Right lobe of liver (tissue), 6 donors: ENCODE data around the gene BTBD16. TPM values are rescaled to one million over a fixed set of nuclear protein-coding genes. Genes with fewer than 3 reads are reported as not detected.

Experiments used
- ATAC-seq, 4 donors: fragments of 200-7000 bp; cut with Tn5 transposase; one replicate each; pipeline ENCODE4 v1.9.1; 2020; ENCODE audit warnings: mild to moderate bottlenecking in 4 of 4, moderate library complexity in 4 of 4
- DNase-seq, 3 donors: peaks; one replicate each; pipeline ENCODE4 v3.0.0-alpha.2; 2020
- H3K27ac ChIP-seq, 3 donors: fragments of 200-600 bp; one replicate each; pipeline ENCODE4 v1.8.0; 2022
- H3K27me3 ChIP-seq, 2 donors: fragments of 200-600 bp; one replicate each; pipeline ENCODE4 v1.8.0; 2022
- H3K36me3 ChIP-seq, 4 donors: fragments of 200-600 bp; sonication (generic) in 1 of 4; one replicate each; pipeline versions ENCODE4 v1.5.1 to v1.8.0; 2017 to 2022; ENCODE audit warnings: control low read depth in 1 of 4
- H3K4me1 ChIP-seq, 4 donors: fragments of 200-600 bp; sonication (generic) in 1 of 4; one replicate each; pipeline versions ENCODE4 v1.5.1 to v1.8.0; 2017 to 2022; ENCODE audit warnings: control low read depth in 1 of 4
- H3K4me3 ChIP-seq, 3 donors: fragments of 200-600 bp; one replicate each; pipeline ENCODE4 v1.8.0; 2022
- H3K9me3 ChIP-seq, 4 donors: fragments of 200-600 bp; sonication (generic) in 1 of 4; one replicate each; pipeline versions ENCODE4 v1.5.1 to v1.8.0; 2017 to 2022; ENCODE audit warnings: control low read depth in 1 of 4
- POLR2A ChIP-seq: fragments of 450-650 bp; IDR thresholded peaks from one replicate; pipeline ENCODE4 v1.6.1; 2017; ENCODE audit warnings: antibody characterized with exemption, mild to moderate bottlenecking
- WGBS: methylation state at CpG from one replicate; pipeline ENCODE4 v1.1.6; 2018; ENCODE audit warnings: low coverage, low lambda C conversion rate; ENCODE audit not compliant: insufficient coverage; ENCODE audit errors: missing lambda C conversion rate; 5-methylcytosine and 5-hydroxymethylcytosine counted together
- intact Hi-C, 2 donors: fragments of 100-400 bp; cut with DNase I; formaldehyde crosslinking; loops; one replicate each; pipeline versions ENCODE4 v1.11.2 to v1.14.1; 2022
- total RNA-seq, 6 experiments: library from RNA; depleted of rRNA in 2 of 6; stranded (reverse); fragments of >200 nt in 2 of 6; fragmentation: NEBNext Ultra II Directional in 3 of 6; extraction: Animal tissue kit (Norgen Biotek cat#: 25700) in 3 of 6; gene quantifications; one replicate each; pipeline versions ENCODE4 v1.1.0 to v1.2.4, GENCODE V29; 2016 to 2023
- TF ChIP-seq, protein P1 (sequence below), 4 donors: fragments of 200-600 bp in 3 of 4; fragments of 450-650 bp in 1 of 4; IDR thresholded peaks; one replicate each; pipeline versions ENCODE4 v1.5.1 to v1.8.0; 2016 to 2022; ENCODE audit warnings: antibody characterized with exemption in 4 of 4, mild to moderate bottlenecking in 2 of 4
- donor health status: DM: no; HTN: yes; CAD: no.
- donor health status: DM: no; HTN: no; CAD: no.
- donor health status: DM: no; HTN: no; CAD: no.
- donor health status: DM: no; HTN: yes; CAD: no.
- donor health status: DM: no; HTN: yes; CAD: no.

Gene BTBD16
- total RNA-seq, 6 experiments from 2014 or later: 0.98 to 3.0 (median 2.0) TPM

GRCh38 chr10:122240401-122240800 is 30.7 kb upstream of the BTBD16 start:
- Histone ChIP-seq H3K36me3 (peaks cover 0 to 29% (median 4%) of the 10 kb centered on the region in 4 donors), H3K27ac (no peak overlapping the region), H3K27me3 (no peaks in the 10 kb centered on the region), H3K4me1 (no peaks in the 10 kb centered on the region), H3K4me3 (no peak overlapping the region), H3K9me3 (no peaks in the 10 kb centered on the region)
- intact Hi-C loops: no loop called here
- ATAC-seq (no peak), DNase-seq (no peak)
- no CpG with 5 or more reads among the region's 6 CpGs for WGBS
- TF ChIP-seq, protein P1, sequence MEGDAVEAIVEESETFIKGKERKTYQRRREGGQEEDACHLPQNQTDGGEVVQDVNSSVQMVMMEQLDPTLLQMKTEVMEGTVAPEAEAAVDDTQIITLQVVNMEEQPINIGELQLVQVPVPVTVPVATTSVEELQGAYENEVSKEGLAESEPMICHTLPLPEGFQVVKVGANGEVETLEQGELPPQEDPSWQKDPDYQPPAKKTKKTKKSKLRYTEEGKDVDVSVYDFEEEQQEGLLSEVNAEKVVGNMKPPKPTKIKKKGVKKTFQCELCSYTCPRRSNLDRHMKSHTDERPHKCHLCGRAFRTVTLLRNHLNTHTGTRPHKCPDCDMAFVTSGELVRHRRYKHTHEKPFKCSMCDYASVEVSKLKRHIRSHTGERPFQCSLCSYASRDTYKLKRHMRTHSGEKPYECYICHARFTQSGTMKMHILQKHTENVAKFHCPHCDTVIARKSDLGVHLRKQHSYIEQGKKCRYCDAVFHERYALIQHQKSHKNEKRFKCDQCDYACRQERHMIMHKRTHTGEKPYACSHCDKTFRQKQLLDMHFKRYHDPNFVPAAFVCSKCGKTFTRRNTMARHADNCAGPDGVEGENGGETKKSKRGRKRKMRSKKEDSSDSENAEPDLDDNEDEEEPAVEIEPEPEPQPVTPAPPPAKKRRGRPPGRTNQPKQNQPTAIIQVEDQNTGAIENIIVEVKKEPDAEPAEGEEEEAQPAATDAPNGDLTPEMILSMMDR (IDR thresholded peaks at IDR 0.05): no peak
- no peak for TF ChIP-seq POLR2A

- no peak for DNase-seq
- no peaks in the 10 kb centered on the region for H3K4me1 ChIP-seq
- WGBS: 94% methylated on average over 5 of the region's 8 CpGs
- intact Hi-C loops: no loop called here
- TF ChIP-seq POLR2A: no peak
- TF ChIP-seq, protein P1 (IDR thresholded peaks at IDR 0.05): no peak
- H3K27me3 ChIP-seq: no peaks in the 10 kb centered on the region
- ATAC-seq: no peak
- peaks cover 0 to 29% (median 3%) of the 10 kb centered on the region in 4 donors for H3K36me3 ChIP-seq
- H3K4me3 ChIP-seq: no peak overlapping the region
- H3K27ac ChIP-seq: no peak overlapping the region
- H3K9me3 ChIP-seq: no peaks in the 10 kb centered on the region
Measured at GRCh38 chr10:122241836-122242235, 29.3 kb upstream of the BTBD16 start.

DNA sequence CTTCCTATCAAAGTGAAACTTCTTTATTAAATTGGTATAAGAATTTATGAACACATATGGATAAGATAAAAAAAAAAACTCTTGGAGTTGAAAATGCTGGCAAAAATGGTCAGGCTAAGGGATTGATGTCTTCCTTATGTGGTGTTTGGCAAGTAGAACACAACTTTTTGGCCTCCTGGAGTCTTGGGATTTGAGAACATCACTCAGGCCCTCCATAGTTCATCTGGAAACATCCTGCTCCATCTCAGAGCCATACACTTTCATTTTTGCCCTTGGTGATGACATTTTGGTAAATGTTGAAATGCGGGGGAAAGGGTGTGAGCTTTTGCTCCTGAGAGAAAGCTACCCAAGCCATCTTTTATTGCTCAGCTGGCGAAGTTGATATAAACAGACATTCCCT is 27.5 kb upstream of the BTBD16 start:
- ATAC-seq (no peak), DNase-seq (no peak)
- no peaks in the 10 kb centered on the region for H3K9me3 ChIP-seq
- H3K27me3 ChIP-seq: no peaks in the 10 kb centered on the region
- no peak overlapping the region for H3K4me3 ChIP-seq
- WGBS: 71% methylated on average over 2 of the region's 2 CpGs
- TF ChIP-seq POLR2A: no peak
- TF ChIP-seq, protein P1 (IDR thresholded peaks at IDR 0.05): no peak
- no peaks in the 10 kb centered on the region for H3K4me1 ChIP-seq
- intact Hi-C loops: no loop called here
- no peak overlapping the region for H3K27ac ChIP-seq
- H3K36me3 ChIP-seq: peaks cover 0 to 27% (median 0%) of the 10 kb centered on the region in 4 donors

GRCh38 chr10:122244001-122244975 is 26.8 kb upstream of the BTBD16 start:
- peaks cover 0 to 23% (median 0%) of the 10 kb centered on the region in 4 donors for H3K36me3 ChIP-seq
- intact Hi-C loops: no loop called here
- 84% methylated on average over 11 of the region's 11 CpGs for WGBS
- H3K9me3 ChIP-seq: no peaks in the 10 kb centered on the region
- ATAC-seq (no peak), DNase-seq (no peak)
- H3K27ac ChIP-seq: no peak overlapping the region
- no peaks in the 10 kb centered on the region for H3K27me3 ChIP-seq
- TF ChIP-seq POLR2A: no peak
- H3K4me1 ChIP-seq: no peaks in the 10 kb centered on the region
- H3K4me3 ChIP-seq: no peak overlapping the region

DNA sequence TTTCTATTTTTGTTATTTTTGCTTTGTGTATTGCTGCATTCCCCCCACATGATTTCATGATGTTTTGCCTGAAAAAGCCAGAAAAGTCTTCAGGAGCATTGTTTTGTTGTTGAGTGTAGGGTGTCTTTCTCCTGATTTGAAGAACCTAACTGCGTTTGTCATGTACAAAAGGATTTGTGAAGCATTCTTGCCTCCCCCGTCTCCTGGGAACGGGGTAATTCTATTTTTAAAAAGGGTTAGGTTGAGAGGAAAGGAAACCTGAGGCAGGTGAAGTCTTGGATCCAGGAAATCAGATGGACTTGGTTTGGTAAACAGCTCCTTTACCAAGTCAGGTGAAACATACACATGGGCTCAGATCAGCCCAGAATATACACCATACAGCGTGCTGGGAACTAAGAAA is 26.0 kb upstream of the BTBD16 start:
- WGBS: 84% methylated on average over 3 of the region's 4 CpGs
- peaks cover 0 to 21% (median 0%) of the 10 kb centered on the region in 4 donors for H3K36me3 ChIP-seq
- ATAC-seq (no peak), DNase-seq (no peak)
- no peak overlapping the region for H3K27ac ChIP-seq
- no peaks in the 10 kb centered on the region for H3K27me3 ChIP-seq
- H3K4me1 ChIP-seq: no peaks in the 10 kb centered on the region
- no peak overlapping the region for H3K4me3 ChIP-seq
- TF ChIP-seq, protein P1 (IDR thresholded peaks at IDR 0.05): no peak
- TF ChIP-seq POLR2A: no peak
- no peaks in the 10 kb centered on the region for H3K9me3 ChIP-seq
- intact Hi-C loops: no loop called here
